Ascending aorta (tissue), 2 donors: Measurements from ENCODE around the gene CXCR5. TPM values are rescaled to one million over a fixed set of nuclear protein-coding genes. Genes with fewer than 3 reads are reported as not detected.
A peak's percentile ranks its signal among the peaks of the same experiment; 100 is the strongest.

ENCODE experiments used
- DNase-seq, 2 donors: peaks; one replicate each; pipeline ENCODE4 v3.0.0-alpha.2; 2019; ENCODE audit warnings: low spot score in 2 of 2
- H3K27ac ChIP-seq, 2 donors: fragments of 200-600 bp; sonication (generic); one replicate each; pipeline ENCODE4 v1.5.1; 2016 to 2017; ENCODE audit warnings: mild to moderate bottlenecking in 1 of 2
- H3K27me3 ChIP-seq: fragments of 200-600 bp; sonication (generic); one replicate; pipeline ENCODE4 v1.5.1; 2017
- H3K36me3 ChIP-seq, 2 donors: fragments of 200-600 bp; sonication (generic); one replicate each; pipeline ENCODE4 v1.5.1; 2016
- H3K4me1 ChIP-seq, 2 donors: fragments of 200-600 bp; sonication (generic); one replicate each; pipeline ENCODE4 v1.5.1; 2016 to 2017; ENCODE audit warnings: mild to moderate bottlenecking in 1 of 2
- H3K4me3 ChIP-seq, 2 donors: fragments of 200-600 bp; sonication (generic); one replicate each; pipeline ENCODE4 v1.5.1; 2016 to 2017; ENCODE audit warnings: mild to moderate bottlenecking in 1 of 2
- H3K9me3 ChIP-seq, 2 donors: fragments of 200-600 bp; sonication (generic); one replicate each; pipeline ENCODE4 v1.5.1; 2016
- intact Hi-C: fragments of 100-400 bp; cut with DNase I; formaldehyde crosslinking; loops from one replicate; pipeline ENCODE4 v1.15.1; 2023
- total RNA-seq: library from RNA; depleted of rRNA; stranded (reverse); fragments of >200 nt; gene quantifications from one replicate; pipeline ENCODE4 v1.1.0, GENCODE V29; 2016
- TF ChIP-seq, protein P1 (sequence below), 3 experiments: fragments of 200-600 bp in 2 of 3; fragments of 450-650 bp in 1 of 3; sonication (generic) in 2 of 3; IDR thresholded peaks; one replicate each; pipeline ENCODE4 v1.5.1; 2016 to 2019; ENCODE audit warnings: antibody characterized with exemption in 3 of 3, mild to moderate bottlenecking in 1 of 3, moderate library complexity in 1 of 3

CXCR5 gene
- total RNA-seq, 1 donor from 2014 or later, result not detected

DNA sequence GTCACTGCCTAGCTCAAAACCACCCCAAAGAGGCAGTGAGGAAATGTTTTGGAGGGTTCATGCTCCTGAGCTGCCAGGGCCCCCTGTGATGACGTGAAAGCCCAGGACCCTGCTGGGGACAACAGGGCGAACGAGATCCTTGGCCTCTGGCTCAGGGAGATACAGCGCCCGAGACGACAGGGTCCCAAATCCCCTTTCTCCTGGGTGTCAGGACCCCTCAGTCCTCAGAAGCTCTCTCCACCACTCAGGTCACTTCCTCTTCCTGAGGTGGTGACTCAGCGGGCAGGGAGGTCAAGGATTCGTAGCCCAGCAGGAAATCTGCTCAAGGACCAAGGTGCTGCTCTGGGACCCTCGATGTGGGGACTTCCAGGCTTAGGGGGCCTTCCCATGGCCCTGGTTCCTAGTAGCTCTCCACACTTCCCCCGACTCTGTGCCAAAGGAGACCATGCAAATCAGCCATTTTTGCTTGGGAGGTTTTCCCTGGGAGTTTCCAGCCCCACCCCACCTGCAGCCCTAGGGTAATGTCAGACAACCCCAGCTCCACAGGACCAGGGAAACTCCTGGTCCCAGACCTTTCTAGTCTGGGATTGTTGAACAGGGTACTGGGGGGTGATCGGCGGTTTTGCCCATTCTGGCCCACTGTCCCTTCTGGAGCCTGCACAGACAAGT lies 29.2 kb downstream of the CXCR5 start:
- Histone ChIP-seq H3K36me3 (peaks cover 0 to 1% of the 10 kb centered on the region in 2 donors), H3K4me3 (peak overlapping the region; percentile 35 to 44), H3K27ac (peak overlapping the region; percentile 97), H3K9me3 (no peaks in the 10 kb centered on the region), H3K27me3 (no peaks in the 10 kb centered on the region), H3K4me1 (peaks cover 55 to 87% of the 10 kb centered on the region in 2 donors)
- intact Hi-C loops, result no loop called here
- DNase-seq, result peak in 1 of 2 donors; percentile 73
- TF ChIP-seq, protein P1, sequence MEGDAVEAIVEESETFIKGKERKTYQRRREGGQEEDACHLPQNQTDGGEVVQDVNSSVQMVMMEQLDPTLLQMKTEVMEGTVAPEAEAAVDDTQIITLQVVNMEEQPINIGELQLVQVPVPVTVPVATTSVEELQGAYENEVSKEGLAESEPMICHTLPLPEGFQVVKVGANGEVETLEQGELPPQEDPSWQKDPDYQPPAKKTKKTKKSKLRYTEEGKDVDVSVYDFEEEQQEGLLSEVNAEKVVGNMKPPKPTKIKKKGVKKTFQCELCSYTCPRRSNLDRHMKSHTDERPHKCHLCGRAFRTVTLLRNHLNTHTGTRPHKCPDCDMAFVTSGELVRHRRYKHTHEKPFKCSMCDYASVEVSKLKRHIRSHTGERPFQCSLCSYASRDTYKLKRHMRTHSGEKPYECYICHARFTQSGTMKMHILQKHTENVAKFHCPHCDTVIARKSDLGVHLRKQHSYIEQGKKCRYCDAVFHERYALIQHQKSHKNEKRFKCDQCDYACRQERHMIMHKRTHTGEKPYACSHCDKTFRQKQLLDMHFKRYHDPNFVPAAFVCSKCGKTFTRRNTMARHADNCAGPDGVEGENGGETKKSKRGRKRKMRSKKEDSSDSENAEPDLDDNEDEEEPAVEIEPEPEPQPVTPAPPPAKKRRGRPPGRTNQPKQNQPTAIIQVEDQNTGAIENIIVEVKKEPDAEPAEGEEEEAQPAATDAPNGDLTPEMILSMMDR (IDR thresholded peaks at IDR 0.05), result no peak

DNA sequence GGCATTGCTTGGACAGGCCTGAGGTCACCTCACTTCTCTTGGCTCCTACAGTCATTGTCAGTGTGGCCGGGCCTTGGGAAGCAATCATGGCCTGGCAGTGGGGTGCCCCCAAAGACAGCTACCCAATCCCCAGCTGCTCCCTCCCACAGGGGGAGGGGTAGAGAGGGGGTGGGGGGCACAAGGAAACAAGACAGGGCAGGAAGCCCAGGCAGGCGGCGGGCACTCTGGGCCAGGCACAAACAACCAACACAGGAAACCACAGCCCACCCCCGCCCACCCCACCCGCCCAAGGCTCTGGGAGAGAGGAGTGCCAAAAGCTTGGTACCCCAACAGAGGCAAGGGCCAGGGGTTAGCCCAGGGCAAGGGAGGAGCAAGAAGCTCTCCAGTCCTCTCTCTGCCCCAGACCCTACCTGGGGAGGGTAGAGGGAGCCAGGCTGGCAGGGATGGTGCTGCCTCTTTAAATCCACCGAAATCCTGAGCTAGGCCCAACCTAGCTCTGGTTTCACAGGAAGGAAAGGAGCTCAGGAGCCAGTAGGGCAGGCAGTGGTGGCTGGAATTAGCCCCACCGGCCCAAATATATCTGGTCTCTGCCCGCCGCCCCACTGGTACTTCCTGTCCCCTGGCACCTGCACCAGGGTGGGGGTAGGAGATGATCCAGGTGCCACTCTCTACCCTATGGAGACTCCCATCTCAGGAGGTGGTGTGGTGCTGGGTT lies 29.9 kb downstream of the CXCR5 start:
- no peaks in the 10 kb centered on the region for H3K36me3 ChIP-seq
- H3K4me3 ChIP-seq, result peak overlapping the region in 1 of 2 donors; percentile 44
- H3K27ac ChIP-seq, result peak overlapping the region; percentile 97
- peaks cover 59 to 89% of the 10 kb centered on the region in 2 donors for H3K4me1 ChIP-seq
- H3K9me3 ChIP-seq, result no peaks in the 10 kb centered on the region
- TF ChIP-seq, protein P1 (IDR thresholded peaks at IDR 0.05), result no peak
- intact Hi-C loops, result no loop called here
- peak in 1 of 2 donors; percentile 67 for DNase-seq
- H3K27me3 ChIP-seq, result no peaks in the 10 kb centered on the region

DNA sequence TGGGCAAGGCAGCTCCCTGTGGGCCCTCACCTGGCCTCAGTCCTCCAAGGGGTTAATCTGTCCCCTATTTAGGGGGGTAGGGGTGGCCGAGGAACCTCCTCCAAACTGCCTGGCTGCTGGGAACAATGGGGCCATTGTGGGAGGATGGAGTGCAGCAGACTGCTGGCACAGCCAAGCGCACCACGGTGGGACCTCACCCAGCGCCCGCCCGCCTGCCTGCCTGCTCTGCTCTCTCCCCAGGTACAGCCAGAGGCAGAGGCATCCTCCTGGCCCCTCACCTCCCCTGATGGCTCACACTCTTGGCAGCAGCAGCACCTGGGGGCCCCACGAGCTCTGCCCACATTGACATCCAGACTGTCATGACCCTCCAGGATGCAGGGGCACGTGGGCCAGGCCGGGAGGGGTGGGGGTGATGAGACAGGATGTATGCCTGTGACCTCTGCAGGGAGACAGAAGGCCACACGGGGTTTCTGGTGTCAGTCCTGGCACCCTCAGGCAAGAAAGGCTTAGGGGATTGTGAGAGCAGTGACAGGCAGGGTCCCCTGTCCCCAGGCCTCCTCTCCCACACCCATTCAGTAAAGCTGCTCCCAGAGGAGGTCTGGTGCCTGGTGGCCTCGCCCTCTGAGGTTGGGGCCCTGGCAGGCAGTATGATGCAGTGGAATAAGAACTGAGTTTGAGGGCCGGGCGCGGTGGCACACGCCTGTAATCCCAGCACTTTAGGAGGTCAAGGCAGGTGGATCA lies 30.7 kb downstream of the CXCR5 start:
- intact Hi-C loops, result no loop called here
- Histone ChIP-seq H3K4me1 (peaks cover 64 to 91% of the 10 kb centered on the region in 2 donors), H3K4me3 (peak overlapping the region in 1 of 2 donors; percentile 44)

DNA sequence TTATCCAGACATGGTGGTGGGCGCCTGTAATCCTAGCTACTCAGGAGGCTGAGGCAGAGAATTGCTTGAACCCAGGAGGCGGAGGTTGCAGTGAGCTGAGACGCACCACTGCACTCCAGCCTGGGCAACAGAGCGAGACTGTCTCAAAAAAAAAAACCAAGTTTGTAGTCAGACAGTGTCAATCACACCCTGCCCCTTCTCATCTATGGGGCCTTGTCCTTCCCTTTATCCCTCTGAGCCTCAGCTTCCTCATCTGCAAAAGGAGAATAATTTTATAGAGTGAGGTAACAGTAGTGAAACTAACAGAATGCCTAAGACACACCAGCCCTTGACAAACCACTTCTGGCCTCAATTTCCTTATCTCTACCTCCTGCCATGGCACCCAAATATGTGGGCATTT lies 31.3 kb downstream of the CXCR5 start:
- Histone ChIP-seq H3K27ac (peak overlapping the region; percentile 97), H3K27me3 (no peaks in the 10 kb centered on the region), H3K4me1 (peaks cover 70 to 93% of the 10 kb centered on the region in 2 donors), H3K9me3 (no peaks in the 10 kb centered on the region), H3K36me3 (no peaks in the 10 kb centered on the region), H3K4me3 (no peak overlapping the region)
- TF ChIP-seq, protein P1 (IDR thresholded peaks at IDR 0.05), result no peak
- DNase-seq, result no peak
- intact Hi-C loops, result no loop called here

More for the DNA sequence above, 30.7 kb downstream of the CXCR5 start:
- Histone ChIP-seq H3K9me3 (no peaks in the 10 kb centered on the region), H3K36me3 (no peaks in the 10 kb centered on the region), H3K27ac (peak overlapping the region; percentile 97), H3K27me3 (no peaks in the 10 kb centered on the region)
- peak in 1 of 2 donors; percentile 83 for DNase-seq
- TF ChIP-seq, protein P1 (IDR thresholded peaks at IDR 0.05), result no peak

DNA sequence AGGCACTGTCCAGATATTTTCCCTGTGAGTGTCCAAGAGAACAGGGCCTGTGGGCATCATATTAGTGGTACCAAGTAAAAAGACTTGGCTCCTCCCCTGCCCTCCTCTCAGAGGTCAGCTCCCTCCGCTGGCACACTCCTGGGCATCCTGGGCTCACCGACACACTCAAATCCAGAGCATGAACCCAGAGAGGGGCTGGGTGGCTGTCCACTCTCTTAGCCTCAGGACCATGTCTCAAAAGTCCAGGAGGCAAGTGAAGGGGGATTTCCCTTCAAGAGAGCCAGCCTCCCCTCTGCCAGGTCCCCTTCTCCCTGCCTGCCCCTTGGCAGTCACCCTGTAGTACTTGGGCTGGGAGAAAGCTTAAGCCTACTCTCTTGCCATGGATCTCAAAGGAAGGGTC lies 31.7 kb downstream of the CXCR5 start:
- TF ChIP-seq, protein P1 (IDR thresholded peaks at IDR 0.05), result no peak
- intact Hi-C loops, result no loop called here
- Histone ChIP-seq H3K4me3 (peak overlapping the region; percentile 7 to 98), H3K36me3 (no peaks in the 10 kb centered on the region), H3K9me3 (no peaks in the 10 kb centered on the region), H3K27ac (peak overlapping the region; percentile 97), H3K4me1 (peaks cover 74 to 93% of the 10 kb centered on the region in 2 donors), H3K27me3 (no peaks in the 10 kb centered on the region)
- no peak for DNase-seq
